Measurements from ENCODE around the gene PAIP2. TPM values are rescaled to one million over a fixed set of nuclear protein-coding genes. Genes with fewer than 3 reads are reported as not detected.

PAIP2 gene
- total RNA-seq, 1 donor from 2014 or later = 27.6 TPM

GRCh38 chr5:139299486-139299885, 42.2 kb upstream of the PAIP2 start:
- no peaks in the 10 kb centered on the region for H3K27me3 ChIP-seq
- DNase-seq (ENCODE audit: low spot score in 2 of 2) = no peak
- H3K4me1 ChIP-seq = peaks cover 20 to 75% of the 10 kb centered on the region in 2 donors
- H3K36me3 ChIP-seq = no peaks in the 10 kb centered on the region
- peak overlapping the region in 1 of 2 donors; percentile 44 for H3K27ac ChIP-seq
- no peaks in the 10 kb centered on the region for H3K9me3 ChIP-seq
- intact Hi-C loops (cut with DNase I) = loop anchor here (10.0 kb wide), 1 partner anchor 265 kb away; the partner anchor contains the start of gene UBE2D2
- no peak for TF ChIP-seq CTCF (IDR thresholded peaks at IDR 0.05)
- H3K4me3 ChIP-seq = peak overlapping the region in 1 of 2 donors; percentile 16

- no peak for TF ChIP-seq CTCF (IDR thresholded peaks at IDR 0.05)
- Histone ChIP-seq H3K36me3 (no peaks in the 10 kb centered on the region), H3K9me3 (no peaks in the 10 kb centered on the region), H3K4me3 (no peak overlapping the region), H3K4me1 (peaks cover 19 to 78% of the 10 kb centered on the region in 2 donors), H3K27ac (peak overlapping the region in 1 of 2 donors; percentile 31), H3K27me3 (no peaks in the 10 kb centered on the region)
- no peak for DNase-seq (ENCODE audit: low spot score in 2 of 2)
- intact Hi-C loops (cut with DNase I) = no loop called here
These were observed 39.7 kb upstream of the PAIP2 start for GRCh38 chr5:139301808-139302499.

- no peak for DNase-seq (ENCODE audit: low spot score in 2 of 2)
- H3K27ac ChIP-seq = peak overlapping the region in 1 of 2 donors; percentile 43
- intact Hi-C loops (cut with DNase I) = no loop called here
These were observed 37.0 kb upstream of the PAIP2 start for GRCh38 chr5:139304391-139305324.

GRCh38 chr5:139306197-139306596, 35.5 kb upstream of the PAIP2 start:
- H3K27ac ChIP-seq = no peak overlapping the region
- H3K4me1 ChIP-seq = peaks cover 6 to 65% of the 10 kb centered on the region in 2 donors
- intact Hi-C loops (cut with DNase I) = no loop called here

More at GRCh38 chr5:139304391-139305324, 37.0 kb upstream of the PAIP2 start:
- no peak for TF ChIP-seq CTCF (IDR thresholded peaks at IDR 0.05)
- Histone ChIP-seq H3K4me3 (peak overlapping the region; percentile 15 to 19), H3K27me3 (no peaks in the 10 kb centered on the region), H3K4me1 (peaks cover 9 to 66% of the 10 kb centered on the region in 2 donors), H3K9me3 (no peaks in the 10 kb centered on the region), H3K36me3 (no peaks in the 10 kb centered on the region)

More at GRCh38 chr5:139306197-139306596, 35.5 kb upstream of the PAIP2 start:
- no peak for DNase-seq (ENCODE audit: low spot score in 2 of 2)
- H3K4me3 ChIP-seq = no peak overlapping the region
- no peak for TF ChIP-seq CTCF (IDR thresholded peaks at IDR 0.05)
- no peaks in the 10 kb centered on the region for H3K36me3 ChIP-seq
- H3K9me3 ChIP-seq = no peaks in the 10 kb centered on the region
- no peaks in the 10 kb centered on the region for H3K27me3 ChIP-seq
